Activated CD4-positive, alpha-beta memory T cell treated with anti-CD3 and anti-CD28 coated beads, Interleukin-2, amount 10 ng/mL, durations not matched to agents 7 days and 5 days (primary cell): ENCODE measurements around the gene CIDEB. TPM values are rescaled to one million over a fixed set of nuclear protein-coding genes. Genes with fewer than 3 reads are reported as not detected.
"Not testable (repeated sequence)": the region's sequence is repeated elsewhere in the genome, so short reads cannot be mapped to it uniquely, and the experiment has no call there.

Source experiments
- CTCF ChIA-PET: fragments of 350-600 bp; sonication (Branson Sonifier 250); formaldehyde crosslinking; loops from one replicate; lab custom pipeline; 2021; ENCODE audit warnings: antibody characterized with exemption, inconsistent platforms; lab: Charles Lee
- POLR2A ChIA-PET: fragments of 350-600 bp; sonication (Branson Sonifier 250); formaldehyde crosslinking; loops from one replicate; lab custom pipeline; 2021; ENCODE audit warnings: antibody characterized with exemption; lab: Charles Lee
- DNase-seq: peaks from one replicate; pipeline ENCODE4 v3.0.0-alpha.2; 2020
- H3K27ac Mint-ChIP-seq: one replicate; pipeline ENCODE4 v1.8.0; 2021; ENCODE audit warnings: mild to moderate bottlenecking, mixed read lengths
- H3K27me3 Mint-ChIP-seq: one replicate; pipeline ENCODE4 v1.8.0; 2021; ENCODE audit warnings: mixed read lengths
- H3K36me3 Mint-ChIP-seq: one replicate; pipeline ENCODE4 v1.8.0; 2021; ENCODE audit warnings: low read depth, mixed read lengths
- H3K4me1 Mint-ChIP-seq: one replicate; pipeline ENCODE4 v1.8.0; 2021; ENCODE audit warnings: mixed read lengths
- H3K4me3 Mint-ChIP-seq: one replicate; pipeline ENCODE4 v1.8.0; 2021; ENCODE audit warnings: mild to moderate bottlenecking, mixed read lengths
- H3K9me3 Mint-ChIP-seq: one replicate; pipeline ENCODE4 v1.8.0; 2021; ENCODE audit warnings: mixed read lengths
- total RNA-seq, 2 experiments: library from RNA; stranded (reverse); gene quantifications; one replicate each; pipeline ENCODE4 v1.2.3, GENCODE V29; 2021

The CIDEB gene
- total RNA-seq, 2 experiments from 2014 or later: 38.4 to 39.6 TPM

GRCh38 chr14:24330973-24331674 is 23.3 kb upstream of the CIDEB start:
- Mint-ChIP-seq H3K36me3 (peaks cover 10% of the 10 kb centered on the region), H3K27ac (no peak overlapping the region), H3K9me3 (no peaks in the 10 kb centered on the region), H3K4me1 (peaks cover 81% of the 10 kb centered on the region), H3K4me3 (no peak overlapping the region), H3K27me3 (peaks cover 36% of the 10 kb centered on the region)
- ChIA-PET POLR2A (interaction anchor here (0.7 to 8.4 kb wide), 10 partner anchors 9 to 112 kb away, joined by 3 to 221 read pairs (median 4); partner anchors contain the start of genes CBLN3, CIDEB, KHNYN and LTB4R), CTCF (interaction anchor here (1.1 to 18.8 kb wide), 10 partner anchors 8 to 115 kb away, joined by 3 to 494 read pairs (median 16); partner anchors contain the start of genes CBLN3, CIDEB, DHRS1 and KHNYN)
- no peak for DNase-seq

GRCh38 chr14:24329736-24330135 is 22.0 kb upstream of the CIDEB start:
- ChIA-PET POLR2A (interaction anchor here (0.8 to 8.4 kb wide), 11 partner anchors 12 to 112 kb away, joined by 3 to 65 read pairs (median 5); partner anchors contain the start of genes CBLN3, CIDEB, DHRS1 and KHNYN), CTCF (interaction anchor here (1.0 to 18.8 kb wide), 7 partner anchors 19 to 114 kb away, joined by 3 to 494 read pairs (median 6); partner anchors contain the start of genes CBLN3, CIDEB, KHNYN and LTB4R)
- peak overlapping the region; percentile 62 for H3K27ac Mint-ChIP-seq

GRCh38 chr14:24329073-24329663 is 21.4 kb upstream of the CIDEB start:
- no peaks in the 10 kb centered on the region for H3K36me3 Mint-ChIP-seq
- DNase-seq: no peak
- H3K27me3 Mint-ChIP-seq: peaks cover 26% of the 10 kb centered on the region
- H3K4me1 Mint-ChIP-seq: peaks cover 71% of the 10 kb centered on the region
- no peaks in the 10 kb centered on the region for H3K9me3 Mint-ChIP-seq
- H3K27ac Mint-ChIP-seq: peak overlapping the region; percentile 62
- ChIA-PET POLR2A (interaction anchor here (0.8 to 8.4 kb wide), 11 partner anchors 11 to 113 kb away, joined by 3 to 65 read pairs (median 5); partner anchors contain the start of genes CBLN3, CIDEB, DHRS1 and KHNYN), CTCF (interaction anchor here (1.0 to 18.8 kb wide), 8 partner anchors 13 to 114 kb away, joined by 3 to 494 read pairs (median 5); partner anchors contain the start of genes CBLN3, CIDEB, KHNYN and LTB4R)
- no peak overlapping the region for H3K4me3 Mint-ChIP-seq

More at GRCh38 chr14:24329736-24330135, 22.0 kb upstream of the CIDEB start:
- peak; percentile 89 for DNase-seq
- Mint-ChIP-seq H3K4me1 (peaks cover 75% of the 10 kb centered on the region), H3K36me3 (no peaks in the 10 kb centered on the region), H3K9me3 (no peaks in the 10 kb centered on the region), H3K27me3 (peaks cover 30% of the 10 kb centered on the region), H3K4me3 (peak overlapping the region; percentile 43)

GRCh38 chr14:24327914-24328313 is 20.1 kb upstream of the CIDEB start:
- CTCF ChIA-PET: interaction anchor here (1.0 to 18.8 kb wide), 7 partner anchors 11 to 109 kb away, joined by 3 to 494 read pairs (median 8); partner anchors contain the start of genes CBLN3, CIDEB, KHNYN and LTB4R
- not testable (repeated sequence) for H3K36me3 Mint-ChIP-seq, H3K4me3 Mint-ChIP-seq, H3K9me3 Mint-ChIP-seq, H3K27ac Mint-ChIP-seq
- POLR2A ChIA-PET: interaction anchor here (1.0 to 8.4 kb wide), 6 partner anchors 16 to 104 kb away, joined by 3 to 65 read pairs (median 4); partner anchors contain the start of genes CBLN3, KHNYN, LTB4R and LTB4R2
- peaks cover 59% of the 10 kb centered on the region for H3K4me1 Mint-ChIP-seq
- peaks cover 17% of the 10 kb centered on the region for H3K27me3 Mint-ChIP-seq
- DNase-seq: peak; percentile 45

- H3K4me3 Mint-ChIP-seq: no peak overlapping the region
- ChIA-PET CTCF (interaction anchor here (0.6 to 18.8 kb wide), 7 partner anchors 12 to 109 kb away, joined by 3 to 494 read pairs (median 5); partner anchors contain the start of genes CBLN3, CIDEB, KHNYN and LTB4R), POLR2A (interaction anchor here (1.0 to 8.4 kb wide), 5 partner anchors 15 to 104 kb away, joined by 3 to 65 read pairs (median 4); partner anchors contain the start of genes CBLN3, KHNYN, LTB4R and LTB4R2)
- no peak overlapping the region for H3K27ac Mint-ChIP-seq
- no peaks in the 10 kb centered on the region for H3K9me3 Mint-ChIP-seq
- DNase-seq: no peak
- H3K4me1 Mint-ChIP-seq: peaks cover 54% of the 10 kb centered on the region
- peaks cover 14% of the 10 kb centered on the region for H3K27me3 Mint-ChIP-seq
- H3K36me3 Mint-ChIP-seq: no peaks in the 10 kb centered on the region
Measured at GRCh38 chr14:24327303-24327702, 19.5 kb upstream of the CIDEB start.

- Mint-ChIP-seq H3K27me3 (peaks cover 8% of the 10 kb centered on the region), H3K9me3 (no peaks in the 10 kb centered on the region), H3K4me3 (no peak overlapping the region), H3K4me1 (peaks cover 42% of the 10 kb centered on the region), H3K36me3 (no peaks in the 10 kb centered on the region), H3K27ac (no peak overlapping the region)
- ChIA-PET CTCF (interaction anchor here (1.6 to 18.8 kb wide), 2 partner anchors 15 to 102 kb away, joined by 5 to 494 read pairs; partner anchors contain the start of genes CBLN3 and KHNYN), POLR2A (interaction anchor here (1.0 to 8.4 kb wide), 2 partner anchors 14 kb away, joined by 3 to 65 read pairs; partner anchors contain the start of genes LTB4R, LTB4R2 and RIPK3)
- DNase-seq: no peak
Measured at GRCh38 chr14:24325963-24326362, 18.2 kb upstream of the CIDEB start.

GRCh38 chr14:24325041-24325530 is 17.3 kb upstream of the CIDEB start:
- H3K4me3 Mint-ChIP-seq: no peak overlapping the region

GRCh38 chr14:24324024-24324423 is 16.2 kb upstream of the CIDEB start:
- no peak for DNase-seq
- H3K27ac Mint-ChIP-seq: no peak overlapping the region
- H3K27me3 Mint-ChIP-seq: peaks cover 17% of the 10 kb centered on the region
- CTCF ChIA-PET: interaction anchor here (1.2 to 18.8 kb wide), 3 partner anchors 8 to 104 kb away, joined by 4 to 494 read pairs (median 6); partner anchors contain the start of genes CBLN3 and KHNYN
- POLR2A ChIA-PET: interaction anchor here (1.0 to 2.9 kb wide), 5 partner anchors 8 to 106 kb away, joined by 3 to 16 read pairs (median 5); partner anchors contain the start of genes CBLN3, KHNYN, LTB4R and LTB4R2
- H3K9me3 Mint-ChIP-seq: no peaks in the 10 kb centered on the region
- no peaks in the 10 kb centered on the region for H3K36me3 Mint-ChIP-seq
- H3K4me3 Mint-ChIP-seq: no peak overlapping the region
- H3K4me1 Mint-ChIP-seq: peaks cover 24% of the 10 kb centered on the region

More at GRCh38 chr14:24325041-24325530, 17.3 kb upstream of the CIDEB start:
- CTCF ChIA-PET: interaction anchor here (1.2 to 18.8 kb wide), 4 partner anchors 8 to 103 kb away, joined by 5 to 494 read pairs (median 7); partner anchors contain the start of genes CBLN3, CIDEB and KHNYN
- Mint-ChIP-seq H3K4me1 (peaks cover 35% of the 10 kb centered on the region), H3K9me3 (no peaks in the 10 kb centered on the region), H3K36me3 (no peaks in the 10 kb centered on the region), H3K27me3 (peaks cover 7% of the 10 kb centered on the region), H3K27ac (no peak overlapping the region)
- DNase-seq: no peak
- POLR2A ChIA-PET: interaction anchor here (0.8 to 2.9 kb wide), 4 partner anchors 12 to 177 kb away, joined by 3 to 16 read pairs (median 3); partner anchors contain the start of genes CBLN3, KHNYN, LTB4R and RIPK3

- POLR2A ChIA-PET: interaction anchor here (1.4 to 2.9 kb wide), 4 partner anchors 9 to 107 kb away, joined by 4 to 16 read pairs (median 6); partner anchors contain the start of genes CBLN3, KHNYN, LTB4R and LTB4R2
- DNase-seq: no peak
Measured at GRCh38 chr14:24323341-24323740, 15.6 kb upstream of the CIDEB start.

GRCh38 chr14:24322672-24323071 is 14.9 kb upstream of the CIDEB start:
- DNase-seq: no peak
- Mint-ChIP-seq H3K36me3 (no peaks in the 10 kb centered on the region), H3K9me3 (no peaks in the 10 kb centered on the region), H3K27ac (no peak overlapping the region), H3K4me3 (no peak overlapping the region), H3K4me1 (peaks cover 16% of the 10 kb centered on the region), H3K27me3 (peaks cover 18% of the 10 kb centered on the region)
- ChIA-PET CTCF (interaction anchor here (0.9 to 2.0 kb wide), 4 partner anchors 9 to 109 kb away, joined by 4 to 7 read pairs (median 6); partner anchors contain the start of gene CIDEB), POLR2A (interaction anchor here (1.4 to 2.9 kb wide), 4 partner anchors 10 to 108 kb away, joined by 4 to 16 read pairs (median 6); partner anchors contain the start of genes CBLN3, KHNYN, LTB4R and LTB4R2)

More at GRCh38 chr14:24323341-24323740, 15.6 kb upstream of the CIDEB start:
- H3K27ac Mint-ChIP-seq: no peak overlapping the region
- H3K4me3 Mint-ChIP-seq: no peak overlapping the region
- peaks cover 18% of the 10 kb centered on the region for H3K4me1 Mint-ChIP-seq
- peaks cover 18% of the 10 kb centered on the region for H3K27me3 Mint-ChIP-seq
- no peaks in the 10 kb centered on the region for H3K36me3 Mint-ChIP-seq
- CTCF ChIA-PET: interaction anchor here (0.9 to 1.9 kb wide), 3 partner anchors 9 to 15 kb away, joined by 4 to 7 read pairs (median 5); partner anchors contain the start of gene CIDEB
- H3K9me3 Mint-ChIP-seq: no peaks in the 10 kb centered on the region

GRCh38 chr14:24321212-24321975 is 13.6 kb upstream of the CIDEB start:
- no peak overlapping the region for H3K27ac Mint-ChIP-seq
- H3K9me3 Mint-ChIP-seq: no peaks in the 10 kb centered on the region
- POLR2A ChIA-PET: interaction anchor here (0.7 to 1.1 kb wide), 2 partner anchors 9 to 18 kb away, joined by 3 read pairs; no protein-coding TSS in a partner anchor
- H3K4me1 Mint-ChIP-seq: peaks cover 20% of the 10 kb centered on the region
- no peak for DNase-seq
- peaks cover 18% of the 10 kb centered on the region for H3K27me3 Mint-ChIP-seq
- CTCF ChIA-PET: interaction anchor here (1.1 to 2.3 kb wide), 4 partner anchors 9 to 110 kb away, joined by 3 to 7 read pairs (median 6); partner anchors contain the start of gene LTB4R
- peaks cover 8% of the 10 kb centered on the region for H3K36me3 Mint-ChIP-seq
- no peak overlapping the region for H3K4me3 Mint-ChIP-seq
